ENCODE results near the gene MNAT1.

MNAT1 gene

DNA sequence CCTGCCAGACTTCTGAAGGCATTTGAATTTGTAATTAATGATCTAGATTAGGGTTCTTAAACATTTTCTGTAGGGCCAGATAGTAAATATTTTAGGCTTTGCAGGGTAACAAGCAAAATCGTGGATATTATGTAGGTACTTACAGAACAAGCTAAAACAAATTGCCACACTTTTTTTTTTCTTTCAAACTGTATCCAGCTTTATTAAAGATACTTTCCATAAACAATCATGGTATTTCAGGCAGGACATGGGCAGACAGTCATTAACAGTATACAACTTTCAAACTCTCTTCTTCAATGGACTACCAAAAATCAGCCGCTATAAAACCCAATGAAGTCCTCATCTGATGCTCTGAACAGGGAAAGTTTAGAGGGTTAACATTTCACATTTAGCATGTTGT is 236.7 kb downstream of the MNAT1 start:
- DNase-seq = no peak

DNA sequence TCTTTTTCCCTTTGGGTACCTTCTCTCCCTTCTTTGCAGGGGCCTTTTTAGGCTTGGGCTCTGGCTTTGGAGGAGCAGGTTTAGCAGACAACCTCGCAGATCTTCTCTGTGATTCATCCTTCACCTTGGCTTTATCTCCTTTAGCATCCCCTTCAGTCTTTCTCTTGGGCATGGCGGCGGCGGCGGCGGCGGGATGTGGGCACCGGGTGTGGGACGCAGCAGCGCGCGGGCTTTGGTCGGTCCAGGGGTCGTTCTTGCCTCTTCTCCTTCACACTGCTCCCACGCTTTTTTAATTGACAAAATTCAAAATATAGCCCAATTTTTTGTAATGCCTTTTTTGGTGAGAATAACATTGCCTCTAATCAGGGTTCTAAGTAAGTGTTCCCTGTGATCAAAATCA is 237.7 kb downstream of the MNAT1 start:
- DNase-seq = no peak

DNA sequence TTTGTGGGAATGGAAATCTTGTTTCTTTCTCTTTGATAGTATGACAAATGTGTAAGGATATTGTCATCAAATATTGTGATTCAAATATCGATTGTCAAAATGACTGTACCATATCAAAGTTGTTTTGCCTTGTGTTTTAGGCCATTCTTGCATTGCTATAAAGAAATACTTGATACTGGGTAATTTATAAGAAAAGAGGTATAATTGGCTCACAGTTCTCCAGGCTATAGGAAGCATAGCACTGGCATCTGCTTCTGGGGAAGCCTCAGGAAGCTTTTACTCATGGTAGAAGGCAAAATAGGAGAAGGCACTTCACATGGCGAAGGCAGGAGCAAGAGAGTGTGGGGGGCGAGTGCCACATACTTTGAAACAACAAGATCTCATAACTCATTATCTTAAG is 238.5 kb downstream of the MNAT1 start:
- DNase-seq = no peak

DNA sequence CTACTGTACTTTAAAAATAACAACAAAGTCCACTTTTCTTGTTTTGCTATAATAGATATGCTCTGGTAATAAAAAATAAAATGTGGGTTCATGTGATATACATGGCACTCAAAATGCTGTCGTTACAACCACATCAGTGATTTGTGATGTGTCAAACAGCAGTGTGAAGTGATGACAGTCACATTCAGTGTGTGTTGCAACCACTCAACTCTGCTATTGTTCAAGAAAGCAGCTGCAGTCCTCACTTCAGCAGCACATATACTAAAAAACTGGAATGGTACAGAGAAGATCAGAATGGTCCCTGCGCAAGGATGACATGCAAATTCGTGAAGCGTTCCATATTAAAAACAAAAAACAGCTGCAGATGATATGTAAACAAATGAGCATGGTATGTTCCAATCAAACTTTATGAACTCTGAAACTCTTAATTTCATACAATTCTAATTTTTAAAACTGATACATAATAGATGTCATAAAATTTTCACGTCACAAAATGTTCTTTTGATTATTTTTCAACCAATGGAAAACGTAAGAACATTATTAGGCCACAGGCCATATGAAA is 239.6 kb downstream of the MNAT1 start:
- no peak for DNase-seq

DNA sequence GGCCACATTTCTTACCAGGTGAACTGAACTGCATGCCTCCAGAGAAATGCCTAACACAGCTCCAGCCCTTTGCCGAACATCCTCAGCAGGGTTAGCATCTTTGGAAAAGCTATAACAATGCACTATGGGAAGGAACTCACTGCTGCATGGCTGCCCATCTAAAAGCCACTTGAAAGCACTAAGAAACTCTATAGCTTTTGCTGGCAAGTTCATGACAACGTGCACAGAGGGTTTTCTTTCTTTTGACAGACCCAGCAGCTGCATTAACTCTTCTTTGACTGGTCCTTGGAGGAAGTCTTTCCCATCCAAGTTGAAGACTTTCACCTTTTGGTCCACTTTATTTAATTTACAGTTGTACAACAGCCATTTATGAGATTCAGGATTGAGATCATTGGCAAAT is 241.0 kb downstream of the MNAT1 start:
- no peak for DNase-seq

DNA sequence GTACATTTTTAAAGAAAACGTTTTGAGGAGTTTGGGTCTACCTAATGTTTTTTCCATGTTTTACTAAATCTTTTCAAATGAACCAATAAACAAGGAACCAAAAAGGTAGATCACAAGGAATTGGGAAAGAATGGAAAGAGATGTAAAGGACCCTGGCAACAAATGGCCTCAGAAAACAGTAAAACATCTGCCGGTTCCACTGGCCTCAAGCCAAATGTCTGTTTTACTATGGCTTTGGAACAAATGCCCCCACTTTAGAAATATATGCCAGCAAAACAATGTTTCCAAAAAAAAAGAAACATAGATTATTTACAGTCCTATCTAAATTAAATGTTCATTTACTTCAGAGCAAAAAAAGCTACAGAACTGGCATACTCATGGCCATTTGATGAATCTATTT is 243.3 kb downstream of the MNAT1 start:
- no peak for DNase-seq

DNA sequence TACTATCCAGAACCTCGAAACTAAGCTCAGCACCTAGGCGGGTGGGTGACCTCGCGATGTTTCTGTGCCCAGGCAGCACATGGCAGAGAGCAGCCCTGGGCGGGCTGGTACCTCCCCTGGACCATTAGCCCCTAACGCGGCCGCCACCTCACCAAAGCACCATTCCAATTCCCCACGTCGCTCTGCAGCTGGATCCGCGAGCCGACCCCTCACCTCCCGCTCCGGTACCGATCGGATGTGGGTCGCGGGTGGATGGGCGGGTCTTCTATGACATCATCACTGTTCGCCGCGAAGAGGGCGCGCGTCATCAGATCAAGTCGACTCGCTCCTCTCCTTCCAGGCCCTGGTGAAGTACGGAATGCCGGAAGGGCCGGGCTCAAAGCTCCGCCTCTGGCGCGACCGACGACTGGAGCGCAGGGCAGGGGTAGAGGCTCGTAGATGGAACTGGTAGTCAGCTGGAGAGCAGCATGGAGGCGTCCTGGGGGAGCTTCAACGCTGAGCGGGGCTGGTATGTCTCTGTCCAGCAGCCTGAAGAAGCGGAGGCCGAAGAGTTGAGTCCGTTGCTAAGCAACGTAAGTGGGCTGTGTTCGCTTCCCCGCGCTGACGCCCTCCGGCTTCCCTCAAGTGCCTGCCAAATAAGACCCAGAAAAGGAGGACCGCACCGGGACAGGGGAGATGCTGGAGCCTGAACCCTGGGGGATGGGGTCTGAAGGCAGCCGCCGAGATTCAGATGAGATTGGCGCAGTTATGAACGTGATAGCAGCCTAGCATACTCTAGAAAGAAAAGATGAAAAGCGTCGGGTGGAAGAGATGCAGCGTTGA is 246.5 kb downstream of the MNAT1 start, which contains the start of the genes SLC38A6 and TRMT5:
Gene SLC38A6 (plus strand): TSS at position 435 of the 822 bp plus-strand sequence. CDS start 33 bp downstream, at position 468.
Gene TRMT5 (minus strand): TSS at position 269 of the 822 bp plus-strand sequence. CDS start 106 bp downstream, at position 163.
- DNase-seq = peak; percentile 93

DNA sequence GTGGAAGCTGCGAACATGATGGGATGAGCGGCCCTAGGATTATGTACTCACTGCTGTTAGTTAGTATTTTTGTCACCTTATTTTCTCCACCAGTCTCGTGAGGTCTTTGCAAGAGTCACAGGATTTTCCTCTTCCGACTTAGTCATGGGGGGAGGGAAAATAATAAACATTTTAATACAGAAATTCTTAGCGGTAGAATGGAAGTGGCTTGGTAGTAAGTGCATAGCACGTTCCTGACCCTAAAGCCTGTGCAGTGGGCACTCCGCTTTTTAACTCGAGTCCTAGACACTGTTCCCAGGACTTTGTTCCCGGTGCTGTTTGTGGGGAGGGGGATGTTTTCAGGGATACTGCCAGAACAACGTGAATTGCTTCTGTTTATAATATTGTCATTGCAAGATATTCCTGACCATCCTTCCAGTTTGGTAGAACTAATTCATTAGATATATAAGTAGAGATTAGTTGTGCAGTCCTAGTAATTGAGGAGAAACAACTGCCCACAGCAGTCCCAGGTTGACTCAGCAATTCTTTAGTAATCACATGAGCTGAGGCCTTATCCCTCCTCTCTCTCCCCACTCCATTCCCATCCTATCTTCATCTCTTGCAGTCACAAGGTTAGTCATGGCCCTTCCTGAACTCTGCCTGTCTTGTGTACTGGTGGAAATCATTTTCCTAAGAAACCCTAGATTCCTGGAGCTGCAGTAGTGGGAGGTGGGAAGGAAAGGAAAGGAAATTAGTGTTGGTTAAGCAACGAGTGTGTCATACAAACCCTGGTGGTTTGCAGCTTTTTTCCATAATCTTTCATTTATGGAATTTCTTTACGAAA is 247.3 kb downstream of the MNAT1 start:
- DNase-seq = peak; percentile 71

DNA sequence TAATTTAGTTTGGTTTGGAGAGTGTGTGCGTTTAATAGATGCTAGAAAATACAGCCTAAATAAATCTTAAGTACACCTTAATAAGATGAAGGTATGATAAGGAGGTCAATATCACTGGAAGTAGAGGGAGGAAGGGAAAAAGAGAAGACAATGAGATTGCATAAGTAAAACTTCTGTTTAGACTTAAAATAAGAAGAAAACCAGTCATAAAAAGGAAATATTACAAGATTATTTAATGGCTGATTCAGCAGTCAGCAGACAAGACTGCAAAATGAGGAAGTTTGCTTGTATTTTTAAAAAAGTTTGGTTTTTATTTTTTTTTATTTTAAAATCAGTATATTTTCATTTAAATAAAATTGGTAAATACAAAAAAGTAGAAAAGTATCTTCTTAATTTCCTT is 249.6 kb downstream of the MNAT1 start:
- DNase-seq = peak; percentile 27

DNA sequence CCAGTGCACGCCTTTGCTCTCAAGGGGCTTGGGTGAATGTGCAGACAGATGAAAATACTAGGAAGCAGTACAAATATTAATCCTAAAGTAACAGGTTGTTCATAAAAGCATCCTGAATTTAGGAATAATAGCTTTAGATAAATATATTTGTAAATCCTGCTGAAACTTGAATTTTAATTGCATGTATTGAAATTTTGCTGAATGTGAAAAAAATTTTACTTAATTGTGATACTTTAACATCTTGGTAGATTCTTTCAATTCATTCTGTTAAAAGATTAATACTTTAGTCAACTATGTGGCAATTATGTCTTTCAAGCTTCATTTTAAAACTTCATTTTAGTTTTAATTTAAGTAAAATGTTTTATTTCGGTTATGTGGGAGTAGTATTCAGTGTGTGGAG is 251.9 kb downstream of the MNAT1 start:
- no peak for DNase-seq

DNA sequence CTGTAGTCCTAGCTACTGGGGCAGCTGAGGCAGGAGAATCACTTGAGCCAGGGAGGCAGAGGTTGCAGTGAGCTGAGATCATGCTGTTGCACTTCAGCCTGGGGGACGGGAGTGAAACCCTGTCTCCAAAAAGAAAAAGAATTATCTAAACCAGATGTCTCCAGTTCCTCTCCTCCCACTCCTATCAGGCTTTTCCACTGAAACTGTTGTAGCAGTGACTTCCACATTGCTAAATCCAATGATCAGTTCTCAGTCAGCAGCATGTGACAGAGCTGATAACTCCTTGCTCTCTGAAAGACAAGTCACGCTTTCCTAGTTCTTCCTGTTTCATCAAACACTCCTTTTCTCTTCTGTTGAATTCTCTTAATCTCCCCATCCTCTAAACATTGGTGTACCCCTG is 255.0 kb downstream of the MNAT1 start:
- DNase-seq = peak; percentile 94

DNA sequence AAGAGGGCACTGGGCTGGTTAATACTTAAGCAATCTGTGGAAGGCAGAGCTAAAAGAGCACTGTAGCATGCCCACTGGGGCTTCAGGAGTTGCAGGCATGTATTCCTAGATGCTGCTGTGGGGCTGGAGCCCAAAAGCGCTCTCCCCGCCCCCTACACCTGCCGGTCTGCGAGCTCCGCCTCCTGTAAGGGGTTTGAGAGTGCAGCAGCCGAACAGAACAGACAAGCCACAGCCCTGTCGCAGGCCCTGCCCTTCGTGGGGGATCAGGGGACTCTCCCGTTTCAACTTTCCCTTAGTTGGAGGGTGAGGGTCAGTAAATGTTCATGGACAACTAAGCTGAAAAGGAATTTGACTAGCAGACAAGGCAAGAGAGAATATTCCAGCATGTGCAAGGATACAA is 264.1 kb downstream of the MNAT1 start:
- DNase-seq = no peak

DNA sequence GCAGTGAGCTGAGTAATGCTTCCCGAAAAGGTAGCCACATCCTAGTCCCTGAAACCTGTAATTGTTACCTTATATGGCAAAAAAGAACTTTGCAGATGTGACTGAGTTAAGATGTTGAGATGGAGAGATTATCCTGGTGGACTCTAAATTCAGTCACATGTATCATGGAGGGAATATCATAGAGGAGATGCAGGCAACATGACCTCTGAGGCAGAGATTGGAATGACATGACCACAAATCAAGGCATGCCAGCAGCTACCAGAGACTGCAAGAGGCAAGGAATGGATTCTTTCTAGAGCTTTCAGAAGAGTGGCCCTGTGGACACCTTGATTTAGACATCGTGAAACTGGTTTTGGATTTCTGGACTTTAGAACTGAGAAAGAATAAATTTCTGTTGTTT is 265.0 kb downstream of the MNAT1 start:
- DNase-seq = no peak

DNA sequence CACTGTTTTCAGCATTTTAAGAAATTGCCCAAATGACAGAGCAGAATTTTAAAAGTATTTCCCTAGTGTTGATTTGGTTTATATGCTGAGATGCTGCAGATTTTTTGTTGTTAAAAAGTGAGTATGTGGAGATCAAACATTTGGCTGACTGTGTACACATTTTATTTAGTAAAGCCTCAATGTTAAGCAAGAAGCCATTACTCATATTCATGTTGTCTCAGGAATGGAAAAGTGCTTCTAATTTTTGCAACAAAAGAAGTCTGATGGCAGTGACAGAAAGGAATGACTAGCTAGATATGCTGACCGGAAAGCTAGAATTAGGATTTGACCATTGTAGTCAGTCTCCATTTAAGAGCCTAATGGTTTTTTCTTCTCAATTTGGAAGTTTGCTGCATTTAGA is 269.0 kb downstream of the MNAT1 start:
- DNase-seq = no peak

DNA sequence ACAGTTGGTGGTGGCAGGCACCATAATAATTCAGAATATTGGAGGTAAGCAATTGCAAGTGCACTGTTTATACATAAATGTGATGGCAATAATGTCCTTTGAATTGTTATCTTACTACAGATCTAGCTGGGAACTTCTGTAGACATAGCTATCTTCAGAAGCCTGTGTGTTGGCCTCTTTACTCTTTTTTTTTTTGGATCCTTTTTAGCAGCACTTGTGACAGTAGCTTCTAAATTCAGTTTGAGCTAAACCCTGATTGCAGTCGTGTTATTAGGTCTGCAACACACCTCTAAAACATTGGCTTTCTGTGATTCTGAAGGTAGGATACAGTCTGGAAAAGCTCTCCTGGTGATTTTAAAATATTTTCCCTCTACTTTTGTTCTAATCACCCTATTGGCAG is 285.0 kb downstream of the MNAT1 start:
- no peak for DNase-seq
